NCI-H748 (cell line): ENCODE data around the gene HEPACAM2.
A peak's percentile ranks its signal among the peaks of the same experiment; 100 is the strongest.

ENCODE experiments used
- DNase-seq: peaks from one replicate; lab custom pipeline; 2025; ENCODE audit not compliant: unreplicated experiment; lab: John Stamatoyannopoulos, UW

The HEPACAM2 gene

DNA sequence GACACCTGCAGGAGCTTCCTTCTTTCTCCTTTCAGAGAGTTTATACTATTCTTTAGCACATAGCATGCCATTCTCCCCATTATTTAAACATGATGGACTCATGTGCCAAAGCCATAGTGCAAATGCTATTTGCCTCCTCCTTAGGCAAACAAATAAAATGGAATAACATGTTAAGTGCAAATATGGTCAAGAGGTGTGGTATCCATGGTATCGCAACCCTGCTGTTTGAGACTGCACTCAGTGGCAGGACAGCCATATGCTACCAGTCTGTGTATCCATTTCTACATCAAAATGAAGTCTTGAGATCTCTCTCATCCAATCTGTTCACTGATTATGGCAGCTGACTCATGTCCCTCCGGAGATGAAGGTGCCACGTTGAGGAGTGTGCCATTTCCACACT lies 22.8 kb downstream of the HEPACAM2 start:
- peak; percentile 99 for DNase-seq

GRCh38 chr7:93202594-93203250 lies 23.5 kb downstream of the HEPACAM2 start:
- peak; percentile 69 for DNase-seq

- DNase-seq: peak; percentile 55
These were observed 27.8 kb downstream of the HEPACAM2 start for GRCh38 chr7:93198472-93198871.

- no peak for DNase-seq
These were observed 29.9 kb downstream of the HEPACAM2 start for GRCh38 chr7:93196336-93196735.

GRCh38 chr7:93194386-93194785 lies 31.9 kb downstream of the HEPACAM2 start:
- DNase-seq: no peak

GRCh38 chr7:93188870-93189634 lies 37.2 kb downstream of the HEPACAM2 start:
- no peak for DNase-seq

- no peak for DNase-seq
These were observed 40.8 kb downstream of the HEPACAM2 start for GRCh38 chr7:93185303-93186027.

DNA sequence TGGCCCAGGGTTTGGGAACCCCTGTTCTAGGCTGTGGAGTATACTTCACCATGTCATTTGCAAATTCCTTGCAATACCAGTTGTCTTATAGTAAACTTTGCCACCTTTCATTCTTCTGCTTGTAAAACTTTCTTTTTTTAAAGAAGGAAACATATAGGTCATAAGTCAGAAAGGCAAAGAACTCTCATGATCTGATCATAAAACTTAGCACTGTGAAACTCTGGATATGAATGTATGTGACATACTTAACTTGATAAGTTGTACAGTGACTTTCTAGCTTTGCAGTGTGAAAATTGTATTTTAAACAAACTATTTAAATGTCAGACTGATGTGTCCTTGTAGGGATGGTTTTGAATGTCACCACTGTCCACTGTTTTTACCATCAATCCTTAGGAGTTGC lies 47.1 kb downstream of the HEPACAM2 start:
- no peak for DNase-seq

GRCh38 chr7:93178213-93178612 lies 48.1 kb downstream of the HEPACAM2 start:
- DNase-seq: peak; percentile 71

- DNase-seq: no peak
These were observed 49.2 kb downstream of the HEPACAM2 start for GRCh38 chr7:93176992-93177580.

DNA sequence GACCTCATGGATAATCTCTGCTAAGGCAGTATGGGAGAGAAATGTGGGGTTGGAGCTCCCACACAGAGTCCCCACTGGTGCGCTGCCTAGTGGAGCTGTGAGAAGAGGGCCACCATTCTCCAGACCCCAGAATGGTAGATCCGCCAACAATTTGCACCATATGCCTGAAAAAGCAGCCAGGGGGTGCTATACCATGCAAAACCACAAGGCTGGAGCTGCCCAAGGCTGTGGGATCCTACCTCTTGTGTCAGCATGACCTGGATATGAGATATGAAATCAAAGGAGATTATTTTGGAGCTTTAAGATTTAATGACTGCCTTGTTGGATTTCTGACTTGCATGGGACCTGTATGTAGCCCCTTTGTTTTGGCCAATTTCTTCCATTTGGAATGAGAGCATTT lies 51.0 kb downstream of the HEPACAM2 start:
- DNase-seq: no peak

GRCh38 chr7:93172683-93173082 lies 53.6 kb downstream of the HEPACAM2 start:
- no peak for DNase-seq

- DNase-seq: no peak
These were observed 54.6 kb downstream of the HEPACAM2 start for GRCh38 chr7:93171606-93172226.

- DNase-seq: no peak
These were observed 60.8 kb downstream of the HEPACAM2 start for GRCh38 chr7:93165447-93165846.

DNA sequence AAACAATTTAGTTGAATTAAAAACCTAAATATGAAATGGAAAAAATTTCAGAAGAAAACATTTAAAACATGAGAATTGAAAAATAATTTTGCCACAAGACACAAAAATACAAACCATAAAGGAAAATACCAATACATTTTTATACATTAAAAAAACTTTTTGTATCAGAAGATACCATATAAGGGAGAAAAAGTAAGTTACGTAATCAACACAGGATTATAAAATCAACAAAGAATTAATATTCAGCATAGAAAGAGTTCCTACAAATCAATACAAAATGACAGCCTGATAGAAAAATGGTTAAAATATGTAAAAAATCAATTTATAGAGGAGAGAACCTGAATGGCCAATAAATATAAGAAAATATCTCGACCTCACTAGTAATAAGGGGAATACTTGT lies 61.5 kb downstream of the HEPACAM2 start:
- no peak for DNase-seq

DNA sequence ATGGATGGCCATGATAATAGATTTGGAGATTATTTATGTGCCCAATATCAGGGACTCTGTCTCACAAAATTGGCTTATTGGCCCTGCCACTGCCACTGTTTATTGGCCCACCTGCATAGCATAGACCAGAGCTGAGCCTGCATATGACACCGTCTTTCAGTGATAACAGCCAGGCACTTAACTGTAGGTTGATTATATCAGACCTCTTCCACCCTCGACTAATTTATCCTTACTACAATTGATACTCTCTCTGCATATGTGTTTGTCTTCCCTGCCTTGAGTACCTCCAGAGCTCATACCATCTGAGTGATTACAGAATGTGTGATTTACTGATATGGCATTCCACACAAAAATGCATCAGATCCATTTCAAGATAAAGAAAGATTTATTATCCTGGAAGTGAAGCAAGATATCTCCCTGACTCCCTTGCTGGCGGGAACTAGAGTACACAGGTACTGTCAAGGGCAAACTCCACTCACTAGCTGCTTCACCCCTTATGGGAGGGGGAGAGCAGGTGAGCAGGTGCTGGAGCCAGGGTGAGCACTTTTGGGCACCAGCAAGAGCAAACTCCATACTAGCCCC lies 65.0 kb downstream of the HEPACAM2 start:
- DNase-seq: no peak

DNA sequence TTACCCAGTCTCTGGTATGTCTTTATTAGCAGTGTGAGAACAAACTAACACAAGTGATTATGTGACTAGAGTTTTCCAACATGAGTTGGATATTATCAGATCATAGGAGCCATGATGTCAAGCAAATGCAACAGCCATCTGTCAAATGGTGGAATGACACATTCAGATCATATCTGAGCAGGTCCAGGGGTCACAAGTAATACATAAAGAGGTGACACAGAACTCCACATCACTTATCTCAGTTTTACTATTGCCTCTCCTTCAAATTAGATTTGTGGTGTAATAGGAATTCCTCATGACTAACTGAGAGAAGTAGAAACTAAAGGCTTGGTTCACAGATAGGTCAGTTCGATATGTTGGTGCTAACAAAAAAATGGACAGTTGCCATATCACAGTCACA lies 65.9 kb downstream of the HEPACAM2 start:
- DNase-seq: no peak

DNA sequence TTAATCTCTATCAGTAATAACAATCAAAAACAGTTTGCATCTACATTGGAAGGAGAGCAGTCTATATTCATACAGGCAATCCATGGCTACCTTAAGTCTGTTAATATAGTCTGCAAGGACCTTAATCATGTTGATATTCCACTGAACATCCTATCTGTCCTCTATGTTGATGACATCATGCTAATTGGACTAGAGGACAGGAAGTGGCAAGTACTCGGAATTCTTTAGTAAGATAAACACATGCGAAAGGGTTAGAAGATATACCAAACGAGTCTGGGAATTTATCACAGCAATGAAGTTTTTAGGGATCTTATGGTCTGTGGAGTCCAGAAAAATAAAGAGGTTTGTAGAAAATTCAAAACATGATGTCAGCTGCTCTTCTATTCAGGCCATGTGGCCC lies 66.8 kb downstream of the HEPACAM2 start:
- DNase-seq: no peak

DNA sequence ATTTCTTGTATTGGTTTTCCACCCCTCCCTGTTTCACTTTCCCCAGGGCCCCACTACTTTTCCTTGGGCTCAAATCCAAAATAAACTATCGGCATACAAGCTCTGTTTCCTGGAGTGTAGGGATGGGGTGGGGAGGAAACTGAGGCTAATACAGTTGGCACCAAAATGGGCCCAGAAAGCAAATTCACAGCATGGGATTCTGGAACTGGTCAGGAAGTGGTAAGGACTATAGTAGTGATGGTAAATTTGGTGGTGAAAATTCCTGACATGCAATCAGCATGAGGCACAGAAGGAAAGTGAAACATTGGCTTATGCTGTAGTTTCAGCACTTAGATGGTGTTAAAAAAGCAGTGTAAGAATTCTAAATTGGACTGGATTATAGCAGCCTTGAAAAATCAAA lies 69.4 kb downstream of the HEPACAM2 start:
- DNase-seq: no peak

GRCh38 chr7:93150200-93150835 lies 76.0 kb downstream of the HEPACAM2 start:
- DNase-seq: no peak
